HepG2 (cell line): ENCODE measurements around the gene LOXL3. TPM values are rescaled to one million over a fixed set of nuclear protein-coding genes. Genes with fewer than 3 reads are reported as not detected.

ENCODE experiments used
- CCAR2 ChIP-seq: fragments of 200-400 bp; formaldehyde crosslinking; optimal IDR thresholded peaks from 2 replicates; pipeline ENCODE3; 2018; ENCODE audit warnings: low read depth, mild to moderate bottlenecking, low read length, moderate library complexity
- EP300 ChIP-seq, 3 experiments: sonication (generic) in 1 of 3; formaldehyde crosslinking in 1 of 3; IDR thresholded peaks; 2 replicates each; pipeline versions ENCODE4 v1.5.1 to v1.6.1; 2011 to 2020; ENCODE audit warnings: low read depth in 2 of 3, low read length in 2 of 3, borderline replicate concordance in 1 of 3, improper control_type of control experiment in 1 of 3, mild to moderate bottlenecking in 1 of 3, missing genetic modification reagents in 1 of 3, moderate library complexity in 1 of 3
- PHF5A ChIP-seq: IDR thresholded peaks from one replicate; pipeline ENCODE4 v1.6.1; 2018; ENCODE audit warnings: low read depth, missing genetic modification reagents; ENCODE audit not compliant: unreplicated experiment
- RARA ChIP-seq: IDR thresholded peaks from 2 replicates; pipeline ENCODE4 v1.6.1; 2016; ENCODE audit warnings: missing genetic modification reagents, missing compliant biosample characterization
- SYNCRIP ChIP-seq: fragments of 200-400 bp; formaldehyde crosslinking; IDR thresholded peaks from 2 replicates; pipeline ENCODE4 v1.6.1; 2018; ENCODE audit warnings: mild to moderate bottlenecking, low read depth, low read length; ENCODE audit not compliant: insufficient read depth
- ZBTB40 ChIP-seq, 2 experiments: fragments of 450-650 bp in 1 of 2; sonication (generic) in 1 of 2; formaldehyde crosslinking in 1 of 2; IDR thresholded peaks; 2 replicates each; pipeline versions ENCODE4 v1.6.1 to v1.8.0; 2016 to 2022; ENCODE audit warnings: antibody characterized with exemption in 1 of 2, mild to moderate bottlenecking in 1 of 2, missing genetic modification reagents in 1 of 2
- ZBTB7B ChIP-seq: sonication (generic); formaldehyde crosslinking; IDR thresholded peaks from 2 replicates; pipeline ENCODE4 v1.4.0; 2020; ENCODE audit warnings: missing genetic modification reagents
- ZMYM4 ChIP-seq: sonication (generic); formaldehyde crosslinking; IDR thresholded peaks from 2 replicates; pipeline ENCODE4 v1.8.1; 2023; ENCODE audit warnings: mild to moderate bottlenecking, missing genetic modification reagents
- ZNF512 ChIP-seq: sonication (generic); formaldehyde crosslinking; IDR thresholded peaks from 2 replicates; pipeline ENCODE4 v1.4.0; 2020; ENCODE audit warnings: mild to moderate bottlenecking, missing genetic modification reagents
- ZNF839 ChIP-seq: sonication (generic); formaldehyde crosslinking; IDR thresholded peaks from 2 replicates; pipeline ENCODE4 v1.4.0; 2020; ENCODE audit warnings: missing genetic modification reagents, mild to moderate bottlenecking, borderline replicate concordance
- polyA plus RNA-seq, 8 experiments: library from polyadenylated mRNA; depleted of rRNA in 3 of 8; stranded (reverse) in 7 of 8; unstranded in 1 of 8; fragments of >200 nt; fragmentation: Illumina TruSeq in 4 of 8; extraction: Trizol in 4 of 8; gene quantifications; 2 replicates each; pipeline versions ENCODE4 v1.2.1 to v1.2.3, GENCODE V29; 2011 to 2016; ENCODE audit warnings: low read depth in 4 of 8, missing spikeins in 1 of 8, mixed read lengths in 1 of 8; ENCODE audit not compliant: insufficient read depth in 1 of 8
- total RNA-seq, 5 experiments: library from RNA; depleted of rRNA; stranded (reverse); fragments of >200 nt; fragmentation: Illumina TruSeq; extraction: Trizol; gene quantifications; 2 replicates each; pipeline ENCODE4 v1.2.3, GENCODE V29; 2016; ENCODE audit warnings: low read depth in 1 of 5

LOXL3 gene
- total and polyA plus RNA-seq, 2 of the 13 experiments (the other 11 are each of a cell fraction or from before 2014, with no cell fraction given): 0.55 to 6.5 TPM

- TF ChIP-seq RARA (CRISPR knock-in tag) (no peak), ZBTB40 (IDR thresholded peaks at IDR 0.05) (no peak), ZBTB40 (CRISPR knock-in tag; IDR thresholded peaks at IDR 0.05) (0 out of 2 replicates have a peak, but pooled peaks have one; percentile 7), ZMYM4 (CRISPR knock-in tag) (0 out of 2 replicates have a peak, but pooled peaks have one; percentile 32), EP300 (IDR thresholded peaks at IDR 0.05; ENCODE audit: low read depth in 2 of 2, low read length in 2 of 2) (no peak), EP300 (CRISPR knock-in tag; IDR thresholded peaks at IDR 0.05; ENCODE audit: borderline replicate concordance) (no peak), PHF5A (CRISPR knock-in tag) (no peak), CCAR2 (no peak), ZBTB7B (CRISPR knock-in tag) (peak; percentile 45; the same call in 1 of the 2 replicates), SYNCRIP (no peak), ZNF839 (CRISPR knock-in tag) (no peak), ZNF512 (CRISPR knock-in tag) (no peak)
These were observed 4.6 kb downstream of the LOXL3 start (continued) for GRCh38 chr2:74548900-74549826.
